GM21825 (cell line): ENCODE measurements around the gene MMP13.
"Not testable (repeated sequence)": the region's sequence is repeated elsewhere in the genome, so short reads cannot be mapped to it uniquely, and the experiment has no call there.

Experiments used
- ATAC-seq: cut with Tn5 transposase; IDR thresholded peaks from one replicate; pipeline ENCODE4 v1.9.1; 2021; ENCODE audit warnings: mild to moderate bottlenecking, moderate library complexity; ENCODE audit not compliant: unreplicated experiment

Gene MMP13

DNA sequence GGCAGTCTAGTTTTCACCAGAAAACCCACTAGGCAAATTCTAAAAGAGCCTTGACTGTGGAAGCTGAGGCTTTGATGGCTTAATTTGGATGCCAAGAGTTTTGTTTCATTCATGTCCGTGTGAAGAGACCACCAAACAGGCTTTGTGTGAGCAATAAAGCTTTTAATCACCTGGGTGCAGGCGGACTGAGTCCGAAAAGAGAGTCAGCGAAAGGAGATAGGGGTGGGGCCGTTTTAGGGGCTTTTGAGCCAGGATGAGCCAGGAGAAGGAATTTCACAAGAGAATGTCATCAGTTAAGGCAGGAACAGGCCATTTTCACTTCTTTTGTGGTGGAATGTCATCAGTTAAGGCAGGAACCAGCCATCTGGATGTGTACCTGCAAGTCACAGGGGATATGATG is 51.6 kb downstream of the MMP13 start:
- ATAC-seq = not testable (repeated sequence)

DNA sequence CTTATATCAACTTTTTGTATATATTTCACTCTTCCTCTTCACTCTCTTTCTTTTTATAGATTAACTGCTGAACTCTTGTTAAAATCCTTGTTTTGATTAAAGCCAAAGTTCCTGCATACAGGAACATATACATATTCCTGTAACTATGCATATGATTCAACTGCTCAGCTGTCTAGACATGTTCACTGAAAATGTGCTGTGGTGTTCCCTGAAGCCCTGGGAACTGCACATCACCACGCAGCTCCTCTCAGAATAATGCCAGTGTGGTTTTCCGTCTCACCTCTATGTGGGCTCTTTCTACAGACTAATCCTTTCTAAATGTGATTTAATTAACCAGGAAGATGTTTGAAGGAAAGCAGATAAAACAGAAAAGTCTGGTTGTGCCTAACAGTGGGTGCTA is 55.2 kb downstream of the MMP13 start:
- ATAC-seq = no peak
